Measurements from ENCODE around the gene SYNE1.
"Not testable (repeated sequence)": the region's sequence is repeated elsewhere in the genome, so short reads cannot be mapped to it uniquely, and the experiment has no call there.

- TF ChIP-seq POLR2A (IDR thresholded peaks at IDR 0.05; ENCODE audit: low read length); GATA1 (IDR thresholded peaks at IDR 0.05; ENCODE audit: low read depth, low read length): not testable (repeated sequence)
These were observed 560.9 kb downstream of the SYNE1 start for GRCh38 chr6:152076242-152076641.

All from erythroblast (primary cell).